ENCODE results near the gene SPEG. TPM values are rescaled to one million over a fixed set of nuclear protein-coding genes. Genes with fewer than 3 reads are reported as not detected.

The SPEG gene
- total RNA-seq, 1 experiment from 2014 or later = 56.6 TPM

- TF ChIP-seq REST (IDR thresholded peaks at IDR 0.05; ENCODE audit: low read depth) (no peak), SIN3A (IDR thresholded peaks at IDR 0.05; ENCODE audit: low read depth) (no peak), JUND (IDR thresholded peaks at IDR 0.05) (no peak), EZH2phosphoT487 (IDR thresholded peaks at IDR 0.05; ENCODE audit: borderline replicate concordance) (no peak), FOSL1 (IDR thresholded peaks at IDR 0.05; ENCODE audit: low read depth) (no peak), YY1 (IDR thresholded peaks at IDR 0.05; ENCODE audit: extremely low read depth, insufficient replicate concordance, low read depth, low read length) (no peak), EGR1 (IDR thresholded peaks at IDR 0.05; ENCODE audit: low read depth) (no peak), ELF1 (IDR thresholded peaks at IDR 0.05; ENCODE audit: borderline replicate concordance, low read depth) (no peak), CBX3 (IDR thresholded peaks at IDR 0.05; ENCODE audit: low read depth) (no peak), SP1 (IDR thresholded peaks at IDR 0.05; ENCODE audit: low read depth) (no peak), CTCF (IDR thresholded peaks at IDR 0.05 in 2 of 3, conservative IDR thresholded peaks at IDR 0.05 in 1 of 3; ENCODE audit: borderline replicate concordance in 1 of 3, insufficient read depth in 1 of 3, low read depth in 2 of 3, low read length in 2 of 3) (no peak), TCF7L2 (IDR thresholded peaks at IDR 0.05; ENCODE audit: borderline replicate concordance, extremely low read depth, insufficient read depth, insufficient read length) (no peak)
Measured at GRCh38 chr2:219473511-219473910, 38.9 kb downstream of the SPEG start (continued).
